Dermis microvascular lymphatic vessel endothelial cell (primary cell): ENCODE results near the gene EPB41L2. TPM values are rescaled to one million over a fixed set of nuclear protein-coding genes. Genes with fewer than 3 reads are reported as not detected.

ENCODE experiments used
- DNase-seq, 2 donors: peaks; one replicate each; pipeline versions ENCODE4 v3.0.0 to v3.0.0-alpha.2; 2010; ENCODE audit warnings: low read depth in 2 of 2
- total RNA-seq: library from RNA; depleted of rRNA; stranded (reverse); fragments of >200 nt; gene quantifications from 2 replicates; pipeline ENCODE4 v1.2.1, GENCODE V29; 2014

EPB41L2 gene
- total RNA-seq, 1 donor from 2014 or later, result 78.8 TPM

DNA sequence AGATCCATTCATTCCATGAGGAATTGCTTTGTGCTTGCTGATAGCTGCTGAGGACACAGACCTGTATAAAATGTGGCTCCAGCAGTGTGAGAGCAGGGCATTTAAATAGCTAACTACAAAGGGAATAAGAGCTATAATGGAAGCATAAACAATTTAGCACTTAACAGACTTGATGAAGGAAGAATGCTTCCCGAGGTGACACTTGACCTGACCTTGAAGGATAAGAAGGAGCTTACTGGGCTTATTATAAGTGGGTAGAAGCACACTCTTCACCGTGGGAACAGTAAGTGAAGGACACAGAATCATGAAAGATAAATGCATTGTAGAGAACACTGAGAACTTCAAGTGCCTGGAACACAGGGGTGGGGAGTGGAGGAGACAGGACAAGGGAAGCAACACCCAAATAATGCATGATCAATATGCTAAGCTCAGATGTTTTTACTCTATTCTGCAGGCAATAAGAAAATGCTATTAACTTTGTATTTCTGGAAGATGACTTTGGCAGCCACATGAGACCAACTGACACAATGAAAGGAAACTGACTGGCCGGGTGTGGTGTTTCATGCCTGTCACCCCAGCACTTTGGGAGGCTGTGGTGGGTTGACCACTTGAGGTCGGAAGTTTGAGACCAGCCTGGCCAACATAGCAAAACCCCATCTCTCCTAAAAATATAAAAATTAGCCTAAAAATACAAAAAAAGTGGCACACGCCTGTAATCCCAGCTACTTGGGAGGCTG lies 84.2 kb downstream of the EPB41L2 start:
- peak in 1 of 2 donors; percentile 32 for DNase-seq

DNA sequence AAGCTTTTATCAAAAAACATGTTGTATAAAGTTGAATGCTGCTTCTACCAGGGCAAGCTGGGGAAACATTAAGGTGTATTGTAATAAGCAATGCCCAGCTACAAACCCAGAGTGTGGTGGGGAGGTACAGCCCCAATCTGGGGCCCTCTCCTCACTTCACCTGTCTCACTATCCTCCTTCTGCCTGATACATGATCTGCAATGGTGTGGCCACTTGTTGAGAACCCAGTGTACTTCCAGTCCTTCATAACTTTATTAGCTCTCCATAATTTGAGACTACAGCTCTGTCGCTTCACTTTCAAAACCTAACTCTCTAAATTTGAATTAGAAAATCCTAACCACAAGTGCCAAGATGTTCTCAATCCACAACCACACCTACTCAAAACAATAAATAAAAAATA lies 84.9 kb downstream of the EPB41L2 start:
- DNase-seq, result no peak

DNA sequence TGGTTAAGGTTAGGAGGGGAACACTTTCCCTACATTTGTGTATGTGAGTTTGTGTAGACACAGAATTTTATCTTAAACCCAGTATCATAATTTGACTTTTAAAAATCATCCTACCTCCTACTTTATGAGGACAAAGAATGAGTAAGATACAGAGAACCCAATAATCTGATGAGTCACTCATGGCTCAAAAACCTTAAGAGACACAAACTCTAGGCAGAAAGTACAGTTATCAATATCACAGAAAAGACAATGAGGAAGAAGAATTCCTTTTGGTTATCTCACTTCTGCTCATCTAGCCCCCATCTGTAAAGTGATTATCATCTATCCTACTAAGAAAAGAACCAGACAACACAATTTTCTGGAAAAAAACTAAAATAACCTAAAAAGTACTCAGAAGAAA lies 87.7 kb downstream of the EPB41L2 start:
- DNase-seq, result no peak

DNA sequence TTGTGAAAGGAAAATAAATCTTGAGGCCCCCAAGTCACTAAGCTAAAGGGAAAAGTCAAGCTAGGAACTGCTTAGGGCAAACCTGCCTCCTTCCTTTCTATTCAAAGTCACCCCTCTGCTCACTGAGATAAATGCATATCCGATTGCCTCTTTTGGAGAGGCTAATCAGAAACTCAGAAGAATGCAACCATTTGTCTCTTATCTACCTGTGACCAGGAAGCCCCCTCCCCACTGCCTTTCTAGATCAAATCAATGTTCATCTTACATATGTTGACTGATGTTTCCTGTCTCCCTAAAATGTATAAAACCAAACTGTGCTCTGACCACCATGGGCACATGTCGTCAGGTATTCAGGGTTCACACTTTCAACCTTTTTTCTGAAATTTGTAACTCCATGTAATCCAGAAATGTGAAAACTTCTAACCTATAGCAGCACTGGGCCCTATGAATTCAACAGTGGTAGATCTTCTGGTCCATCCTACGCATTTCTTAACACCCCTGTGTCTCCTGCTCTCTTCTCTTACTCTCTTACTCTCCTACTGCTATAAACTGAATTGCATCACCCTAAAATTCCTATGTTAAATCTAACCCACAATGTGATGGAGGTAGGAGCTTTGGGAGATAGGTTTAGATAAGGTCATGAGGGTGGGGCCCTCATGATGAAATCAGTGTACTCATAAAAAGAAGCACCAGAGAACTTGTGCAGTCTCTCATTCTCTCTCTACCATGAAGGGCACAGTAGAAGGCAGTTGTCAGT lies 89.3 kb downstream of the EPB41L2 start:
- DNase-seq, result no peak

DNA sequence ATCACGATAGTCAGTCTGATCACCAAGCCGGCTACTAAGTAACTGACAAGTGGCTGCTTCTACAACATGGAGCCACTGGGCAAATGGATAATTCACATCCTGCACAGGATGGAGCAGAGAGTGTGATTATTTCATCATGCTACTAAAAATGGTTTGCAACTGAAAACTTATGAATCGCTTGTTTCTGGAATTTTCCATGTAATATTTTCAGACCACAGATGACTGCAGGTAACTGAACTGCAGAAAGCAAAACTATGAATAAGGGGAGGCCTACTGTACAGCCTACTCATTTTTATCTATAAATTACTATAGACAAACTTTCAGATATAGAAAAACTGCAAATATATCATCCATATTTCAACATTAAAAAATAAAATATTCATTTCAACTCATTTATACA lies 91.5 kb downstream of the EPB41L2 start:
- no peak for DNase-seq

DNA sequence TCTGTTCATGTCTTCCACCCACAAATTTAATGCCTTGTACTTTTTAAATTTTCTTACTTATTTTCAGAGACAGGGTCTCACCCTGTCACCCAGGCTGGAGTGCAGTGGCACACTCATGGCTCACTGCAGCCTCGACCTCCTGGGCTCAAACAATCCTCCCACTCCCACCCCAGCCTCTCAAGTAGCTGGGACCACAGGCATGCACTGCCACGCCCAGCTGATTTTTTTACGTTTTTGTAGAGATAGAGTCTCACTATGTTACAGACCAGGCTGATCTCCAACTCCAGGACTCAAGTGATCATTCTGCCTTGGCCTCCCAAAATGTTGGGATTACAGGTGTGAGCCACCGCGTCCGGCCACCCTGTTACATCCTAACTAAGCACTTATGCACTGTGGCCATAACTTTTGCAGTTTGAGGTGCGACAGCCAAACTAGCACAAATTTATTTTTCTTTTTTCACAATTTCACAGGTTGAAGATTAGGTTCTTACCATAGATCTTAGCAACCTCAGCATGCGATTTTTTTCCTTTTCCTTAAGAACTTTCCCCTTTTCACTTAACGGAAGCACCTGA lies 92.1 kb downstream of the EPB41L2 start:
- no peak for DNase-seq

DNA sequence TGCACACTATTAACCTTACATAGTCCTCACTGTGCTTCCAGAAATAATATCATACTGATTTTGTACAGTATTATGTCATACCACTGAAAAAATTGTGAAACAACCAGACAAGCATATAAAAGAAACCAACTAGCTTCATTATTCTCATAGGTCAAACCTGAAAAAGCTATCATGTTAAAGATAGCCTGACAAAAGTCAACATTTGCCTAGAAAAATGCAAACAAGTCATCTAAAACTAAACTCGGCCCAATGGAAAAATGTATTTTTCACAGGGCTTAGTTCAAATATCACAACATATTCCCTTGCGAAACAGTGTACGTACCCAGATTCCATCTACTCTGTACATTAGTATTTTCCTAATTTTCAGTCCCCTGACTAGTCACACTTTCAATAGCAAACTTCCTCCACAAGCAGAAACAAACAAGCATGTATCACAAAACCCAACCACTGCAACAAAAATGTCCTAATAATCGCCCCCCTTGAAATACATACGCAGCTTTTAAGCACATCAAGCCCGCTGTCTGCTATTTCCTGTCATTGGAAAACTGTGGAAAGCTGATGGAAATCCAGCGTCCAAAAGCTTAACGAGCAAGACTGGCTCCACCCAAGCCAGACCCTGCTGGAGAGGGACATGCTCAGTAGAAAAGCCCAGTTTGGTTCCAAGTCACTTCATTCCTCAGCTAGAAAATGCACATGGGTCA lies 93.1 kb downstream of the EPB41L2 start:
- peak; percentile 33 to 57 for DNase-seq

DNA sequence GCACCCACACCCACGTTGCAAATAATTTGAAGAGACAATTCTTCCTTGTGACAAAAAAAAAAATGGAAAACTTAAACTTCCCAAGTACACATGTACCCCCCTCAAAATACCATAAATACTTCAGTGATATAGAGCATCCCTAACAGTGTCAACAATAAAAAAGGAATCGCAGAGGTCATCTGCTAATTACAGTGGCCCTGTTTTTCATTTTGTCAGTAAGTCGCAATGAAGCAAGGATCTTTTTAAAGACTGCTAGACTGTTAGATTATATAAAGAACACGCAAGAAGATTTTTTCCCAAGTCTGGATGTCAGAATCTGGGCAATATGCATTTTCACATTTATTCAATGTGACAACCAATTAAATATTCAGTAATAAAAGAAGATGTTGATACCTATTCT lies 93.9 kb downstream of the EPB41L2 start:
- no peak for DNase-seq

DNA sequence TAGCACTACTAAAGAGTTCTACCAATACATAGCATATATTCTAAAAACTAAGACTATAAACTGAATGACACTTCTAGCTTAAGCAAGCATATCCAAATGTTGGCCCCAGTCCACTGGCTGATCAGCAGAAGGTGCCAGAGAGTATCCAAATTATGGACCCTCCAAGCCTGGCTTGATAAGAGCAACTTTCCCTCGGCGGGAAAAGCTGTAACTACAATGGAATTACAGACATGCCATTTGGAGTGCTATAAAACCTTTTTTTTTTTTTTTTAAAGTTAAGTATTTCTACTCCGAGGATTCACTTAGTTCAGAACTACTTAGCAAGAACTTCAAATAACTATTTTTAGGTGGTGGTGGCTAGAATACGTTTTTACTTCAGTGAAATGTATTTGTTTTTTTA lies 94.6 kb downstream of the EPB41L2 start:
- DNase-seq, result no peak

DNA sequence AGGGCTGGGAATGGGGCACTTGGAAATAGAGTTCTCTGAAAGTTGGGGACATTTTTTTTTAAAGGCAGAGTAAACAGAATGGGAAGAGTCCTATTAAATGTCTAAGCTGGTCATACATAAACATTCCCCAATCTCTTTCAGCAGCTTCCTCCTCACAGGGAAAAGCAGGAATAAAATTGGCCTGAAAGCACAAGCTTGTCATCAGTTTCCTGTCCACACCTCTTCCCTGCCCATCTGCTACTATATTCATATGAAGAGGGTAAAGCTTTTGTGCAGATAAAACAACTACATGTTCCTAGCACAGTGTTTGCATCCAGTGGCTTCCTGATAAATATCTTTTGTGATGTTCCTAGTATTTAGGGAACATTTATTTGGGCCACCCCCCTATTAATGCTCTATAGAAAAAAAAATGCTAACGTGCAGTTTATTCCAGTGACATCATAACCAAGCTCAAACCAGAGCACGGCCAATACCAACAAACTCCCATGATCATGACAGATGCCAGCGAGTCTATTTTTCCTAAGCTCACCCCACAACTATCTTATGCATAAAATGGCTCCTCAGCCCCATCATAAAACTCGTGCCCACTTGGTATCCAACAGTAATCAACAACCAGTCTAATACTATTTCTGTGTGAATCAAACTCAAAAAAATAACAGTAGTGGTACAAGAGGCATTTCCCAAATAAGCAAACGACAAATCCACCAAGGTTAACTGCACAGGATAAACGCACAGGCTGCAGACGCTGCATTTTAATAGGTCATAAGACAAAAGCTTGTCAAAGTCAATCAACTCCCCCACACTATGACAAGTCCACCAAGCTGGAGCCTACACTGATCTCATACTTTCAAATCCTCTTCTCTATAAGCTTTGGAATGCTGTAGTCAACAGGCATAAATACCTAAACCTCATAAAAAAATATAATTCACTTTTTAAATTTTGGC lies 95.3 kb downstream of the EPB41L2 start:
- DNase-seq, result peak; percentile 86 to 90

DNA sequence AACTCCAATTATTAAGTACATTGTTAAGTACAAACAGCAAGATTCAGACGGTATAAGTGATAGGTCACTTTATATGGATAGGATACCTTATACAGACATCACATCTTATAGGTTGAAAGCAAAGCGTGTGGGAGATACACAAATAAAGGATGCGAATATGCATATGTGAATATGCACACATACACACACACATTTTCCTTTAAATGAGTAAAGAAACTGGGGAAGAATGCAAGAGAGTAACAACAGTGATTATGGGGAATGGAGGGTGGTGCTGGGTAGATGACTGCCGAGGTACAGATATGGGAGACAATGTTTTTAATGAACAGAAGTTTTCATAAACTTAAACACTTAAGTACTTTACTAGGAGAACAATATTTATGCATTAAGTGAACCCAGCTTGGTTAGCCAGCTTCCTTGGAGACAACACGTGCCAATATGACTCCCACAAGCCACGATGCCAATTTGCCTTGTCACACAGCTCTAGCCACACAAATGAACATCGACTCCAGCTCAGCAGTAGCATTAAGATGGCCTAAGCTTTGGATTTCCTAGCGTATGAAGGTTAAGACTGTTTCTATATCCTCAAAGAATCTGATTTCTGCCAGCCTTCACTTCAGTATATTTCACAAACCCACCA lies 96.6 kb downstream of the EPB41L2 start:
- no peak for DNase-seq

DNA sequence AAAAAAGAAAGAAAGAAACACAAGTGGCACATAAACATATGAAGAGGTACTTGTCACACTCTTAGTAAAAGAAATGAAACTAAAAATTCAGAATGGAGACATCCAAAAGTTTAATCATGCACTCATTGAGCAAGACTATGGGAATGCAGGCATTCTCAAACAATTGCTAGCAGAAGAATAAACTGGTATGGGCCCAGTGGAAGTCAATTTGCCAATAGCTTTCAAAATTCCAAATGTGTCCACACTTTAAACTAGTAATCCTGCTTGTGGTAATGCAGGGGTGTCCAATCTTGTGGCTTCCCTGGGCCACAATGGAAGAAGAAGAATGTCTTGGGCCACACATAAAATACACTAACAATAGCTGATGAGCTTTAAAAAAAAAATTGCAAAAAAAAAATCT lies 97.4 kb downstream of the EPB41L2 start:
- no peak for DNase-seq

DNA sequence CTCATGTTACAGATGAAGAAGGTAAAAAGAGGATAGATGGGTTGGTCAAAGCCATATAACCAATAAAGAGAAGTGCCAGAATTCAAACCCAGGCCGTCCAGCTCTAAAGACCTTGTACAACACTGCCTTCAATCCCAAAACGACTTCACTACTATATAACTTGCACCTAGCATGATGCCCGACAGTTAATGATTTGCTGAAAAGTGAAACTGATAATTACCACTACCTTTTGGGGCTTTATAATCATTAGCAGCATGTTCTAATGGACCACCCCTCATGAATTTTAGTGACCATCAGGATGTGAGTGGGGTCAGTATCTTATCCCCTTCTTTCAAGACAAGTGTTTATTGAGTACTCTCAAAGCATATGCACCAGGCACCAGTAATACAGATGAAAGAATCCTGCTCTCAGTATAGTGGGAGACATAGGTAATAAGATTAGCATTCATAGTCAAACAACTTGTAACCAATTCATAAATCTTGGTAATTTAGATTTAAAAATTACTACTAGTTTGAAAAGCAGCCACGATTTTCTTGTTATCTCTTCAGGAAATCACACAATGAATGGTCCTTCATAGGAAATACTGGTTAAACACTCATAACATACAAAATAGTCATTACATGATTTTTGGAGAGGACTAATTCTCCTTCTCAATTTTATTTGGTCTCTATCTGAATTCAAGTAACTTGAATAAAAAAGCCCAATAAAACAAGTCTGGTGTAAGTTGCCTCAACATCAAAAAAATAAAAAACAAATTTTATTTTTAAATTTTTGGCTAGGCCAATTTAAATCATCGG lies 98.0 kb downstream of the EPB41L2 start:
- DNase-seq, result no peak

DNA sequence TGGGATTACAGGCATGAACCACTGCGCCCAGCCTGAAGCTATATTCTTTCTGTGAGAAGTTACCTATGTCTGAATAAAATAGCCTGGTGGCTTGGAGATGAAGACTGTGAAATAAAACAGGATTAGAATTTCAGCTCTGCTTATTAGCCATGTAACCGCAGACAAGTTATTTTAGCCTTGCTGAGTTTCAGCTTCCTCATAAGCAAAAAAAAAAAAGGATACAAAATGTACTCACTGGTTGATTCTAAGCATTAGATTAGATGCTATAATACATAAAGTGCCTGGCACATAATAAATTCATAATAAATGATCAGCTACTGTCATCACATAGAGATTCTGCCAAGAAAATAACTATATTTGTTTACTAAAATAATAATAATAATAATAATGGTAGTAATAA lies 98.8 kb downstream of the EPB41L2 start:
- no peak for DNase-seq

DNA sequence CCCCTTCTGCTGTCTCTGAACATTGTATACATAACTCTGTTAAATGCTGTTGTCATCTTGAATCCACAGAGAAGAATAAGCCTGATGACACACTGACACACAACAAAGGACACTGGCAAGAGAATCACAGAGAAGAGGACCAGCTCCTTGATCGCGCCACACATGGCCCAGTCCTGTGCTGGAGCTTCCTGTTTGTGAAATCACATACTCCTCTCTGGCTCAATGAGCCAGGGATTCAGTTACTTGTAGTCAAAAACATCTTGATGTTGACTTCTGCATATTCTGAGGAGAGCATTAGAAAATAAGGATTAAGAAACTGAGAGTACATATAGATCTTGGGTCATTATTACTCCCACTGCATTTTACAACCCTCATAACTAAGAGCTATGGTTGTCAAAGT lies 100.1 kb downstream of the EPB41L2 start:
- peak in 1 of 2 donors; percentile 37 for DNase-seq

DNA sequence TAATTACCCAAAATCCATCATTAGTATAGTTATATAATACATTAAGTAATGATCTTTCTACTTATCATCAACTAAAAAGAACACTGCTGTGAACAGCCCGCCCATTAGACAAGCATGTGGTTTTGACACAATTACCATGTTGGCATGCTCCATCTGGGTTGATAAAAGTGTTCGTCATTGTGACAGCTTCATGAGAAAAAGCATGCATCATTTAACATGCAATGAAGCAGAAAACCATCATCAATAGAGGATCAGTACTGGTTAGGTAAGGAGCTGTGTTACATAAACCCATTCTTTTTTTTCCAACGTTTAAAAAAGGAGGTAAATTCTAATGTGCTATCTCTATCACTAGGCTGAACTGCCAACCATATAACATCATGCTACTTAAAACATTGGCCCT lies 101.9 kb downstream of the EPB41L2 start:
- no peak for DNase-seq

DNA sequence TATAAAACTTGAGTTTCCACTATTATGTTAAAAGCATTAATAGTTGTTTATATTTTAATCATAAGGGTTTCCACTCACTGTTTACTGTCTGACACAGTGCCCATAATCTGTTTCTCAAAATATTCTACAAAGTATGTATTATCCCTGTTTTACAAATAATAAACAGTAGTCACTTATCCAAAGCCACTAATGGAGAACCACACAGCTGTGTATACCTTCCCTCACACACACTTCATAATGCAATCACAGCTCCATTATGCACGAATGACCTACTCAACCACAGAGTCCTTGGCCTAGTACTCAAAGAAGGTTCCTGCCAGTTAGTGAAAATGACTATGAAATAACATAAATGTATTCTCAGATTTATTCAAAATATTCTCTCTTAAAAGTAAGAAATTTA lies 103.1 kb downstream of the EPB41L2 start:
- no peak for DNase-seq

DNA sequence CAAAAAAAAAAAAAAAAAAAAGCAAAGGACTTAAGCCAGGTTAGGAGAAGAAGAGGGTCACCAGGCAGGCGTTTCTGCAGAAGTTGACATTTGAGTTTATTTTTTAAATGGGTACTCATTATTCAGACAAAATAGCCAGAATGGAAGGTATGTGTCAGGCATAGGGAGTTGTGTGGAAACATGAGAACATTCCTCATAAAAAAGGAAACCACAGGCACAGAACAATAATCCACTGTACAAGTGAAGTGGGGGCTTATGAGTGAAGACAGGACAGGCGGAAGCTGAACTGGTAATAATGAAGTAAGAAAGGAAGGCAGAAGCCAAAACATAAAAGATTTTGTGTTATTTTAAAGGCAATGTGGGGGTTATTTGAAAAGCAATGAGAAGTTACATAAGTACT lies 104.6 kb downstream of the EPB41L2 start:
- DNase-seq, result peak in 1 of 2 donors; percentile 14

DNA sequence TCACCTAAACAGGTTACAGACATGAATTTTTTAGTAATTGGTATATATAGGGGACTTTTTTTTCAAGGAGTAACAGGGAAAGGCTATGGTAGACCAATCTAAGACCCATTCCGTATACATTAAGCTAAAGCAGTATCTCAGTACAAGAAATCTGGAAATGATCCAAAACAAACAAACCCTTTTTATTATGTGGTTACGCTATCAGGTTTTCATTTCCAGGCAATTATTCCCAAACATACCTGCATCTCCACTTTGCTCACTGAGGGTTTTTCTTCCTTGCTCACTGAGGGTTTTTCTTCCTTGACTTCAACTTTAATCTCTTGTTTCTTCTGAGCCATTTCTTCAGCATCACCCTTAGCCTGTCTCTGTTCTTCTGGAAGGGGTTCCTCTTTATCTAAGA lies 107.3 kb downstream of the EPB41L2 start:
- DNase-seq, result peak in 1 of 2 donors; percentile 15

DNA sequence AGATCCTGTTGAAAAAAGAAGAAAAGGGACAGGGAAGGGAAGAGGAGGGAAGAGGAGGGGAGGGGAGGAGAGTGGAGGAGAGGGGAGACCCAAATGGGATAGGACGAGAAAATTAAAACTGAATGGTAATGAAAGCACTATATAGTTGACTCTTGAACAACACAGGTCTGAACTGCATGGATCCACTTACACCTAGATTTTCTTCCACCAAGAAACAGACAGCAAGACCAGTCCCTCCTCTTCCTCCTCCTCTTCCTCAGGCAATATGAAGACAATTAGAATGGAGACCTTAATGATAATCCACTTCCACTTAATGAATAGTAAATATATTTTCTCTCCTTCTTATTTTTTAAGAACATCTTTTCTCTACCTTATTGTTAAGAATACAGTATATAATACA lies 113.5 kb downstream of the EPB41L2 start:
- DNase-seq, result no peak
